GM23248 (cell line): ENCODE measurements around the gene CDA.

Experiments
- EZH2 ChIP-seq: fragments of 200-600 bp; sonication (generic); IDR thresholded peaks from 2 replicates; pipeline ENCODE4 v1.6.1; 2018; ENCODE audit warnings: antibody characterized with exemption, mild to moderate bottlenecking; ENCODE audit not compliant: insufficient read depth, poor library complexity, severe bottlenecking
- EZH2phosphoT487 ChIP-seq: fragments of 200-600 bp; sonication (generic); IDR thresholded peaks from 2 replicates; pipeline ENCODE4 v1.6.1; 2018; ENCODE audit warnings: antibody characterized with exemption, moderate library complexity, mild to moderate bottlenecking, low read depth; ENCODE audit not compliant: insufficient read depth

DNA sequence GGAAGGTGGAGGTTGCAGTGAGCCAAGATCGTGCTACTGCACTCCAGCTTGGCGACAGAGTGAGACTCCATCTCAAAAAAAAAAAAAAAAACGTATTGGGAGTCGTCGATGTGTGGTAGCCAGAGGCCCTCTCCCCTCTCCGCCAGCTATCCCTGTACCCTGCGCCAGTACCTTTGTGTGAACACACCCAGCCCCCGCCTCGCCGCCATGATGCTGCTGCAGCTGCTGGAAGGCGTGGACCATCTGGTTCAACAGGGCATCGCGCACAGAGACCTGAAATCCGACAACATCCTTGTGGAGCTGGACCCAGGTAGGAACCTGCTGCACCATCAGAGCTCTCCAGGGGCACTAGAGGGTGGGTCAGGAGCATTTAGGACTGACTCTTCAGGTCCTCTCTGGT, 56.5 kb downstream of the CDA start:
- TF ChIP-seq EZH2 = no peak
- no peak for TF ChIP-seq EZH2phosphoT487
